Esophagus squamous epithelium (tissue), 4 donors: ENCODE results near the gene NCOA1.

Experiments
- POLR2A ChIP-seq, 4 donors: fragments of 450-650 bp; IDR thresholded peaks; one replicate each; pipeline ENCODE4 v1.6.1; 2017; ENCODE audit warnings: antibody characterized with exemption in 4 of 4, mild to moderate bottlenecking in 4 of 4, moderate library complexity in 3 of 4
- TF ChIP-seq, protein P1 (sequence below), 6 experiments: fragments of 450-650 bp in 4 of 6; fragments of 200-600 bp in 2 of 6; sonication (generic) in 2 of 6; IDR thresholded peaks; one replicate each; pipeline ENCODE4 v1.5.1; 2016 to 2019; ENCODE audit warnings: antibody characterized with exemption in 6 of 6, mild to moderate bottlenecking in 4 of 6, moderate library complexity in 4 of 6

DNA sequence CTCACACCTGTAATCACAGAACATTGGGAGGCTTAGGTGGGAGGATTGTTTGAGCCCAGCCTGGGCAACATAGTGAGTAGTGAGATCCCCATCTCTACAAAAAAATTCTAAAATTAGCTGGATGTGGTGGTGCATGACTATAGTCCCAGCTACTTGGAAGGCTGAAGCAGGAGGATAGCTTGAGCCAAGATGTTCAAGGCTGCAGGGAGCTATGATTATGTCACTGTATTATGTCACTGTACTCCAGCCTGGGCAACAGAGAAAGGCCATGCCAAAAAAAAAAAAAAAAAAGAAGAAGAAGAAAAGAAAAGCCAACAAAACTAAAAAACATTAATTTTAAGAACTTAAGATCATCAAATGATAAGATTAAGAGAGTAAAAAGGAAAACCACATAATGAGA lies 17.4 kb upstream of the NCOA1 start:
- TF ChIP-seq, protein P1, sequence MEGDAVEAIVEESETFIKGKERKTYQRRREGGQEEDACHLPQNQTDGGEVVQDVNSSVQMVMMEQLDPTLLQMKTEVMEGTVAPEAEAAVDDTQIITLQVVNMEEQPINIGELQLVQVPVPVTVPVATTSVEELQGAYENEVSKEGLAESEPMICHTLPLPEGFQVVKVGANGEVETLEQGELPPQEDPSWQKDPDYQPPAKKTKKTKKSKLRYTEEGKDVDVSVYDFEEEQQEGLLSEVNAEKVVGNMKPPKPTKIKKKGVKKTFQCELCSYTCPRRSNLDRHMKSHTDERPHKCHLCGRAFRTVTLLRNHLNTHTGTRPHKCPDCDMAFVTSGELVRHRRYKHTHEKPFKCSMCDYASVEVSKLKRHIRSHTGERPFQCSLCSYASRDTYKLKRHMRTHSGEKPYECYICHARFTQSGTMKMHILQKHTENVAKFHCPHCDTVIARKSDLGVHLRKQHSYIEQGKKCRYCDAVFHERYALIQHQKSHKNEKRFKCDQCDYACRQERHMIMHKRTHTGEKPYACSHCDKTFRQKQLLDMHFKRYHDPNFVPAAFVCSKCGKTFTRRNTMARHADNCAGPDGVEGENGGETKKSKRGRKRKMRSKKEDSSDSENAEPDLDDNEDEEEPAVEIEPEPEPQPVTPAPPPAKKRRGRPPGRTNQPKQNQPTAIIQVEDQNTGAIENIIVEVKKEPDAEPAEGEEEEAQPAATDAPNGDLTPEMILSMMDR (IDR thresholded peaks at IDR 0.05): no peak
- no peak for TF ChIP-seq POLR2A (IDR thresholded peaks at IDR 0.05)
